ENCODE measurements around the gene NKAIN1.
"Not testable (repeated sequence)": the region's sequence is repeated elsewhere in the genome, so short reads cannot be mapped to it uniquely, and the experiment has no call there.

NKAIN1 gene

GRCh38 chr1:31151402-31151801, 88.3 kb downstream of the NKAIN1 start:
- no peak for DNase-seq

GRCh38 chr1:31148409-31148808, 91.3 kb downstream of the NKAIN1 start:
- no peak for DNase-seq

DNA sequence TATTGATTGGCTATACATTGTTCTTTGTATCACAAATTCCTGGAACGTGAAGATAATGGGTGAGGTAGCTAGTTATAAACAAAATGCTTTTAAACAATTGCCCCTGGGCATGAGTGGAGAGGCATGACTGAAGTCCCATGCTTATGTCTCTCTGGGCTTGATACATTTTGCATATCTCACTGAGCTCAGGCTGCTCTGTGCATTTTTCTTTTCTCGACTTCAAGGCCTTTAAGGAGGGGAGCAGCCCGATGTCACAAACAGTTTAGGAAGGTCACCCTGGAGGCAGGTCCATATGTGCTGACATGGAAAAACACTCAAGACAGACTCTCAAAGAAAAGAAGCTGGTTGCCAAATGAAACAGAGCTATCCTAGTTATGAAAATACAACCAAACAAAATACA, 94.0 kb downstream of the NKAIN1 start:
- no peak for DNase-seq

GRCh38 chr1:31144442-31144841, 95.2 kb downstream of the NKAIN1 start:
- DNase-seq, result no peak

DNA sequence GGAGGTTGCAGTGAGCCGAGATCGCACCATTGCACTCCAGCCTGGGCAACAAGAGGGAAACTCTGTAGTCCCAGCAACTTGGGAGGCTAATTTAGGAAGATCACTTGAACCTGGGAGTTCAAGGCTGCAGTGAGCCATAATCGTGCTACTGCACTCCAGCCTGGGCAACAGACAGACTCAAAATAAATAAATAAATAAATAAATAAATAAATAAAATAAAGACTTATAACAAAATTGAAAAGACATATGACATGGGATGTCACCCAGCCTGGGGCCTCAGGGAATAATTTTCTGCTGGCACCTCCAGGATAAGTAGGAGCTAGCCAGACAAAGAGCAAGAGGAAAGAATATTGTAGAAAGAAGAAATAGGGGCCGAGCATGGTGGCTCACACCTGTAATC, 96.2 kb downstream of the NKAIN1 start:
- no peak for DNase-seq

DNA sequence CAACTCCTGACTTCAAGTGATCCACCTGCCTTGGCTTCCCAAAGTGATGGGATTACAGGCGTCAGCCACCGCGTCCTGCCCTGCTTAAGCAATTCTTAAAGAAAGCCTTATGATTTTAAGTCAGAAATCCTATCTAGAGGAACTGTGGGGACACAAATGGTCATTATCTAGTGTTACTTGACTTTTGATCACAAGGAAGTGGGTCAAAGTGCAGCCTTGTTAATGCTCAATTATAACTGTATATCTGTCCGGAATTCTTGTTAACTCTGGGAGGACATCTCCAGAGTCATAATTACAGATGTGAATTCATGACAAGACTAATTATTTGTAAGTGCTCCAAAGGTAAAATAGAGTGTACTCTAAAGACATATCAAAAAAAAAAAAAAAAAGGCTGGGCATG, 97.3 kb downstream of the NKAIN1 start:
- DNase-seq, result no peak

- no peak for DNase-seq
Measured at GRCh38 chr1:31140299-31140698, 99.4 kb downstream of the NKAIN1 start.

- not testable (repeated sequence) for DNase-seq
Measured at GRCh38 chr1:31138797-31139521, 100.7 kb downstream of the NKAIN1 start.

DNA sequence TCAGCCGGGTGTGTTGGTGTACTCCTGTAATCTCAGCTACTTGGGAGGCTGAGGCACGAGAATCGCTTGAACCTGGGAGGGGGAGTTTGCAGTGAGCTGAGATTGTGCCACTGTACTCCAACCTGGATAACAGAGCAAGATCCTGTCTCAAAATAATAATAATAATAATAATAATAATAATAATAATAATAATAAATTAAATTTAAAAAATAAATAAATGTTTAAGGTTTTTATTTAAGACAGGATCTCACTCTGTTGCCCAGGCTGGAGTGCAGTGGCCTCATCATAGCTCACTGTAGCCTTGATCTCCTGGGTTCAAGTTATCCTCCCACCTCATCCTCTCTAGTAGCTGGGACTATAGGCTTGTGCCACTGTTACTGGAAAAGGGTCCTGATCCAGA, 101.8 kb downstream of the NKAIN1 start:
- DNase-seq, result not testable (repeated sequence)

GRCh38 chr1:31135973-31136600, 103.6 kb downstream of the NKAIN1 start:
- DNase-seq, result peak; percentile 28

- no peak for DNase-seq
Measured at GRCh38 chr1:31133368-31133767, 106.3 kb downstream of the NKAIN1 start.

All from fibroblast of skin of scalp (primary cell).